ENCODE measurements around the gene HOMER3. TPM values are rescaled to one million over a fixed set of nuclear protein-coding genes. Genes with fewer than 3 reads are reported as not detected.

HOMER3 gene
- total RNA-seq (2014; rRNA removed; shearing (Covaris generic); ENCODE audit: low replicate concordance) = 0.90 TPM in 1 of 2 replicates, not detected in the other

DNA sequence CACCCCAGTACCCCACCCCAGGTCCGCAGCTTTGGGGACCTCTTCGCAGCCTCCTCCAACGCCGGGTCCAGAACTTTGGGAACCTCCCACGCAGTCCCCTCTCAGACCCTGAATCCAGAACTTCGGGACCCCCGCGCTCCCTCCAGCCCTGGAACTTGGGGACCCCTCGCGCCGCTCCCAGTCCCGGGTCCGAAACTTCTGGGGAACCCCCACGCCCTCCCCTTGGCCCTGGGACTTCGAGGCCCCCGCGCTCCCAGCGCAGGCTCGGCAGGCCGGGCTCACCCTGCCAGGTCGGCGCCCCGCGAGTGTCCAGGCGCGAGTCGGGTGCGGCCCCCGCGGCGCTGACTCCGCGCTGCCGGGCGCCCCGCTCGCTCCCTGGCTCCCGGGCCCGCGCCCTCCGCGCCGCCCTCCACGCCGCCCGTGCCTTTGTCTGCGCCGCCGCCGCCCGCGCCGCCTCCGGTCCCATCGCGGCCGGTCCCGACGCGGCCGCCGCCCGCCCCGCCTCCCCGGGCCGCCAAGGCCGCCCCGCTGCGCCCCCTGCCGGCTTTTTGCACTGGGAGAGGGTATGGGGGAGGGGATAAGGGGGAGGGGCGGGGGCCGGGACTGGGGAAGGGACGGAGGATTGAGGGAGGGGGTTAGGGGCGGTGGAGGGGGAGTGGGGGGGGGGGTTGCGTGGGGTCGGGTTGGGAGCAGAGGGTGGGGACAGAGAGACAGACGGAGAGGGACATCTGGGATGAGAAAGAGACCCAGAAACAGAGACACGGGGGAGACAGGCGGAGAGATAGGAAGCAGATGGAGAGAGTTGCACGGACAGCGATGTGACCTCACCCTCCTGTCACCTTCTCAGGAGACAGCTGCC is at the start of gene HOMER3:
Gene HOMER3, minus strand, starts transcription at position 449 of the 859 bp plus-strand sequence. CDS start 2,235 bp downstream, outside the sequence.
- Histone ChIP-seq H3K27ac (ENCODE audit: low read length) (no peak within 1 kb of the TSS), H3K36me3 (ENCODE audit: insufficient read depth, low read length) (no peaks in the 10 kb centered on the region), H3K4me1 (ENCODE audit: low read length) (peaks cover 10% of the 10 kb centered on the region), H4K20me1 (ENCODE audit: insufficient read depth, low read depth, low read length) (no peaks in the 10 kb centered on the region), H3K4me3 (ENCODE audit: low read length) (peak within 1 kb of the TSS; percentile 41; the same call in 1 of the 2 replicates), H3K9me3 (ENCODE audit: low read length) (no peaks in the 10 kb centered on the region), H2AFZ (ENCODE audit: low read length) (no peak within 1 kb of the TSS), H3K27me3 (ENCODE audit: low read length) (no peaks in the 10 kb centered on the region), H3K79me2 (ENCODE audit: low read length) (no peaks in the 10 kb centered on the region), H3K4me2 (ENCODE audit: low read depth, low read length, poor library complexity, severe bottlenecking) (peak within 1 kb of the TSS; percentile 42), H3K9me2 (replicated peaks; ENCODE audit: insufficient read depth, low read length) (no peaks in the 10 kb centered on the region), H3K9ac (ENCODE audit: low read length) (peak within 1 kb of the TSS; percentile 47)
- DNase-seq = peak; percentile 88

DNA sequence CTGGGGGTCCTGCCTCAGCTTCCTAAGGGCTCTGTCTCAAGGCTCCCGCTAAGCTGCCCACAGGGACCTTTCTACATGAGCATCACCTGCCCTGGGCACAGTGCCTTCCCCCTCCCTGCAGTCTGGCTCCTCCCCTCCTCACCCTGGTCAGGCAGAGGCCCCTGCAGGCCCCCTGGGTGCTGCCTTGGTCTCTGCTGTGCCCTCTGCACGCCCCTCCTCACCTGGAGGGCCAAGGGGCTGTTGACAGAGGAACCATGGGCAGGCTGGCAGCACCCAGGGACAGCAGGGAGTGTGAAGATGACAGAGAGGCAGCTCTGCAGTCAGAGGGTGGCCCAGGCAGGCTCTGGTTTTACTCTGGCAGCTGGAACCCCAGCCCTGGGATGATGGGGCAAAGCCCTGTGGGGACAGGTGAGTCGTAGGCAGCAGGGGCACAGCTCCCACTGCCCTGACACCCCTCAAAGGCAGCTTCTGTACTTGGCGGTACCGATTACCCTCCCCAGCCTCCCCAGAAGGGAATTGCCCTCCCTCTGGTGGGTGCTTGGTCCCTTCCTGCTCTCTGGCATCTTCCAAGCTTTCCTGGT is 49.2 kb upstream of the HOMER3 start:
- Histone ChIP-seq H3K9me2 (replicated peaks; ENCODE audit: insufficient read depth, low read length) (no peaks in the 10 kb centered on the region), H3K9me3 (ENCODE audit: low read length) (no peaks in the 10 kb centered on the region), H3K9ac (ENCODE audit: low read length) (no peak overlapping the region), H3K27ac (ENCODE audit: low read length) (no peak overlapping the region), H3K36me3 (ENCODE audit: insufficient read depth, low read length) (peaks cover 22% of the 10 kb centered on the region), H3K4me2 (ENCODE audit: low read depth, low read length, poor library complexity, severe bottlenecking) (no peak overlapping the region), H3K4me3 (ENCODE audit: low read length) (no peak overlapping the region), H2AFZ (ENCODE audit: low read length) (no peak overlapping the region), H4K20me1 (ENCODE audit: insufficient read depth, low read depth, low read length) (0 out of 2 replicates have a peak, but pooled peaks cover 14% of the 10 kb centered on the region), H3K79me2 (ENCODE audit: low read length) (no peaks in the 10 kb centered on the region), H3K27me3 (ENCODE audit: low read length) (no peaks in the 10 kb centered on the region), H3K4me1 (ENCODE audit: low read length) (no peaks in the 10 kb centered on the region)
- DNase-seq = no peak

DNA sequence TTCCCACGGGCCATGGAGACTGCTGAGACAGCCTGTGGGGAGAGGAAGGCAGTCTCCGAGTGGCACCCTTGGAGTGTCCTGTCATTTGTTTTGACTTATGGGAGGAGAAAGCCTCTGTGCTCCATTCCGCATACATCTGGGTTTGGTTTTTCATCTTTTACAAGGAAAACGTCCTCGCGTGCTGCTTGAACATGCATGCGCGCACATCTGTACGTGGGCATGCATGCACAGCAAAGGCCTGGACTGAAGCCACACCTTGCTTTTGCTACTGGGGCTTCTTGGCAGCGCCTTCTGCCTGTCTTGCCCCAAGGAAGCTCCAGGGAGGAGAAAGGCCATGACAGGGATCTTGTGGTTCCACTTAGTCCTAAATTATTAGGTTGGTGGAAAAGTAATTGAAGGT is 48.3 kb upstream of the HOMER3 start:
- H3K79me2 ChIP-seq (ENCODE audit: low read length) = no peaks in the 10 kb centered on the region
- no peak for DNase-seq

DNA sequence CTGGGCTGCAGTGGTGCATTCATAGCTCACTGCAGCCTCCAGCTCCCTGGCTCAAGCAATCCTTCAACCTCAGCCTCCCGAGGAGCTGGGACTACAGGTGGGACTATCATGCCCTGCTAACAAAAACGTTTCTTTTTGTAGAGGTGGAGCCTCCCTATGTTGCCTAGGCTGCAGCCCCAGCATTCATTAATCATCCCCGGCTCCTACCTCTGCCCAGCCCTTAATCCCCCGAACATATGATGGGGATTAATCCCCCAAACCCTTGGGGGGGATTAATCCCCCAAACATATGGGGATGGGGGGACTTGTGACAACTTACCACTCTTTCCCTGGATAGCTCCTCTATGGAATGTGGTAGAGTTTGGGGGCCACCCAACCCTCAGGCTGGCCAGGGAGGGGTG is 46.4 kb upstream of the HOMER3 start:
- DNase-seq = no peak
- Histone ChIP-seq H4K20me1 (ENCODE audit: insufficient read depth, low read depth, low read length) (0 out of 2 replicates have a peak, but pooled peaks cover 7% of the 10 kb centered on the region), H2AFZ (ENCODE audit: low read length) (no peak overlapping the region), H3K9me2 (replicated peaks; ENCODE audit: insufficient read depth, low read length) (no peaks in the 10 kb centered on the region), H3K4me2 (ENCODE audit: low read depth, low read length, poor library complexity, severe bottlenecking) (no peak overlapping the region), H3K4me3 (ENCODE audit: low read length) (no peak overlapping the region), H3K9ac (ENCODE audit: low read length) (no peak overlapping the region), H3K27ac (ENCODE audit: low read length) (no peak overlapping the region), H3K79me2 (ENCODE audit: low read length) (no peaks in the 10 kb centered on the region), H3K36me3 (ENCODE audit: insufficient read depth, low read length) (no peaks in the 10 kb centered on the region), H3K9me3 (ENCODE audit: low read length) (no peaks in the 10 kb centered on the region), H3K27me3 (ENCODE audit: low read length) (no peaks in the 10 kb centered on the region), H3K4me1 (ENCODE audit: low read length) (no peaks in the 10 kb centered on the region)

More for the DNA sequence above, 48.3 kb upstream of the HOMER3 start:
- Histone ChIP-seq H3K4me1 (ENCODE audit: low read length) (no peaks in the 10 kb centered on the region), H3K9me2 (replicated peaks; ENCODE audit: insufficient read depth, low read length) (no peaks in the 10 kb centered on the region), H3K27ac (ENCODE audit: low read length) (no peak overlapping the region), H2AFZ (ENCODE audit: low read length) (no peak overlapping the region), H3K9ac (ENCODE audit: low read length) (no peak overlapping the region), H3K27me3 (ENCODE audit: low read length) (no peaks in the 10 kb centered on the region), H3K4me2 (ENCODE audit: low read depth, low read length, poor library complexity, severe bottlenecking) (no peak overlapping the region), H3K9me3 (ENCODE audit: low read length) (no peaks in the 10 kb centered on the region), H3K4me3 (ENCODE audit: low read length) (no peak overlapping the region), H4K20me1 (ENCODE audit: insufficient read depth, low read depth, low read length) (0 out of 2 replicates have a peak, but pooled peaks cover 14% of the 10 kb centered on the region), H3K36me3 (ENCODE audit: insufficient read depth, low read length) (peaks cover 17% of the 10 kb centered on the region)

DNA sequence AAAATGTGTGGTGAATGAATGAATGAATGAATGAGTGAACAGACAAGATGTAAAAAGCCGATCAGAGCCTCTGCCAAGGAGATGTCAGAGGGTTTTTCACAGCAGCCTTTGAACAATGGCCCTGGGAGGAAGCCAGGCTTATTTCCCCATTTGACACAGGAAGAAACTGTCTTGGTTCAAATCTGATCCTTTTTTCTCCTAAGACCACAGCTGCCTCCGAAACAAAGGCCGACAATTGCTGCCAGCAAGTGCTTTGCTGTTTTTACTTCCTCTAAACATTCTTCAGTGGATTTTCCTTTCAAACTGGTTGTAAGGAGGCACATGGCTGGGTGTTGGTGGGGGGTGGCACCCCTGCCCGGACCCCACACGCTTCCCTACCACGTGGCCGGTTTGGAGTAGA is 44.2 kb upstream of the HOMER3 start:
- Histone ChIP-seq H3K9me3 (ENCODE audit: low read length) (no peaks in the 10 kb centered on the region), H3K4me1 (ENCODE audit: low read length) (no peaks in the 10 kb centered on the region), H2AFZ (ENCODE audit: low read length) (no peak overlapping the region), H3K27me3 (ENCODE audit: low read length) (no peaks in the 10 kb centered on the region), H3K4me2 (ENCODE audit: low read depth, low read length, poor library complexity, severe bottlenecking) (no peak overlapping the region), H3K27ac (ENCODE audit: low read length) (no peak overlapping the region), H3K79me2 (ENCODE audit: low read length) (no peaks in the 10 kb centered on the region), H3K9me2 (replicated peaks; ENCODE audit: insufficient read depth, low read length) (no peaks in the 10 kb centered on the region), H4K20me1 (ENCODE audit: insufficient read depth, low read depth, low read length) (no peaks in the 10 kb centered on the region), H3K36me3 (ENCODE audit: insufficient read depth, low read length) (no peaks in the 10 kb centered on the region), H3K9ac (ENCODE audit: low read length) (no peak overlapping the region), H3K4me3 (ENCODE audit: low read length) (no peak overlapping the region)
- no peak for DNase-seq

DNA sequence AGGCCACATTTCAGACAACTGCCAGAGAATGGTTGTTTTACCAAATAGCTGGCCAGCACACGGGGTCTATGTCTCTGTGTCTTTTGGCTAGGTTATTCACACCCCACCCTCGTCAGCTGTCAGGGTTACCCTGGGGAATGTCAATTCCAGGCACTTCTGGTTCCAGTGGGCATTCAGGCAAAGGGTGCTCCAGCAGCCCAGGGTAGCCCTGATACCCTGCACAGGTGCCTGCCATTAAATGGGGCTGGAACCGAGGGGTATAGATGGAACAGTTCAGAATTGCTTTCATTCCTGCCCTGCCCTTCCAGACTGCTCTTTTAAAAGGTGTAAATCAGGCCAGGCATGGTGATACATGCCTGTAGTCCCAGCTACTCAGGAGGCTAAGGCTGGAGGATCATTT is 43.2 kb upstream of the HOMER3 start:
- Histone ChIP-seq H3K4me2 (ENCODE audit: low read depth, low read length, poor library complexity, severe bottlenecking) (no peak overlapping the region), H3K9ac (ENCODE audit: low read length) (no peak overlapping the region), H3K4me1 (ENCODE audit: low read length) (no peaks in the 10 kb centered on the region), H2AFZ (ENCODE audit: low read length) (no peak overlapping the region), H3K9me3 (ENCODE audit: low read length) (no peaks in the 10 kb centered on the region), H4K20me1 (ENCODE audit: insufficient read depth, low read depth, low read length) (no peaks in the 10 kb centered on the region), H3K27ac (ENCODE audit: low read length) (no peak overlapping the region), H3K79me2 (ENCODE audit: low read length) (no peaks in the 10 kb centered on the region), H3K36me3 (ENCODE audit: insufficient read depth, low read length) (no peaks in the 10 kb centered on the region), H3K4me3 (ENCODE audit: low read length) (no peak overlapping the region), H3K27me3 (ENCODE audit: low read length) (no peaks in the 10 kb centered on the region), H3K9me2 (replicated peaks; ENCODE audit: insufficient read depth, low read length) (no peaks in the 10 kb centered on the region)
- DNase-seq = no peak

DNA sequence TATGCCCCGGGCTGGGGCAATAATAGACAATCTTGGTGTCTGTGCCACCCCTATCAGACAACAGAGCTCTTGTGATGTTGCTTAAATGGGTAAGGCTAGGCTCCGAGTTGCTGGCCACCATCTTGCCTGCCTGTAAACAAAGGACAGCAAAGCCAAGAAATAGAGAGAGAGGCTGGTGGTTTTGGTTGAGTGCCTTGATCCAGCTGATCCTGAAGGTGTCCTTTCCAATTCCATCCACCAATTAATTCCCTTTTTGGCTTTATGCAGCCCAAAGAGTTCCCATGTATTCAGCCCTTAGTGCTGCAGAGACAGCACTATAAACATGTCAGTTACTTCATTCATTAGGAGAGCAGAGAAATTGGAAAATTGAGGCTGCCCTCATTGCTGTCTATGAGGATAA is 41.7 kb upstream of the HOMER3 start:
- H3K36me3 ChIP-seq (ENCODE audit: insufficient read depth, low read length) = no peaks in the 10 kb centered on the region
- no peaks in the 10 kb centered on the region for H4K20me1 ChIP-seq (ENCODE audit: insufficient read depth, low read depth, low read length)
- no peak for DNase-seq
- H3K9me3 ChIP-seq (ENCODE audit: low read length) = no peaks in the 10 kb centered on the region
- H3K4me2 ChIP-seq (ENCODE audit: low read depth, low read length, poor library complexity, severe bottlenecking) = no peak overlapping the region
- H2AFZ ChIP-seq (ENCODE audit: low read length) = no peak overlapping the region
- H3K4me1 ChIP-seq (ENCODE audit: low read length) = no peaks in the 10 kb centered on the region
- H3K9me2 ChIP-seq (replicated peaks; ENCODE audit: insufficient read depth, low read length) = no peaks in the 10 kb centered on the region
- no peaks in the 10 kb centered on the region for H3K79me2 ChIP-seq (ENCODE audit: low read length)
- H3K27ac ChIP-seq (ENCODE audit: low read length) = no peak overlapping the region
- no peaks in the 10 kb centered on the region for H3K27me3 ChIP-seq (ENCODE audit: low read length)
- H3K9ac ChIP-seq (ENCODE audit: low read length) = no peak overlapping the region
- H3K4me3 ChIP-seq (ENCODE audit: low read length) = no peak overlapping the region

DNA sequence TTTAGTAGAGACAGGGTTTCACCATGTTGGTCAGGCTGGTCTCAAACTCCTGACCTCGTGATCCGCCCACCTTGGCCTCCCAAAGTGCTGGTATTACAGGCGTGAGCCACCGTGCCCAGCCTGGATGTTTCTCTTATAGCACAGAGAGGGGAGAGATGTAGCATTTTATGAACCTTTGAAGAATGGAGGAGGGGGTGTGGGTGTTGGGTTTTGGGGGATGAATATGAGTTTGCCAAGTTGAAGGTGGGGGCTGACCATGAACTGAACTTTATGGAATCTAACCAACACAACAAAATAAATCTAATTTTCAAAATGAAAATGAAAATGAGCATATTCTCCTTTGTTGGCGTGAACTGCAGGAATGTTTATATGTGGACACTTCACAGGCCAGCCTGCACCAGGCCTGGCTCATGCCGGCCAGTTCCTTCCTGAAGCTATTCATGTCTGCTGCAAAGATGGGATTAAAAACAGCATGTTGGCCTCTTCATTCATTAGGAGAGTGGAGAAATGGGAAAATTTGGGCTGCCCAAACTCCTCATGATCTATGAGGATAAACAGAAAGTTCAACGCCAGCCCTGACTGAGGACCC is 39.5 kb upstream of the HOMER3 start:
- Histone ChIP-seq H3K9ac (ENCODE audit: low read length) (no peak overlapping the region), H4K20me1 (ENCODE audit: insufficient read depth, low read depth, low read length) (no peaks in the 10 kb centered on the region), H3K9me2 (replicated peaks; ENCODE audit: insufficient read depth, low read length) (no peaks in the 10 kb centered on the region), H3K27me3 (ENCODE audit: low read length) (no peaks in the 10 kb centered on the region), H3K36me3 (ENCODE audit: insufficient read depth, low read length) (no peaks in the 10 kb centered on the region), H3K27ac (ENCODE audit: low read length) (no peak overlapping the region), H3K4me3 (ENCODE audit: low read length) (no peak overlapping the region), H3K4me2 (ENCODE audit: low read depth, low read length, poor library complexity, severe bottlenecking) (no peak overlapping the region), H3K9me3 (ENCODE audit: low read length) (no peaks in the 10 kb centered on the region), H3K4me1 (ENCODE audit: low read length) (no peaks in the 10 kb centered on the region), H3K79me2 (ENCODE audit: low read length) (no peaks in the 10 kb centered on the region), H2AFZ (ENCODE audit: low read length) (no peak overlapping the region)
- DNase-seq = no peak
